Mesothelial cell of epicardium (in vitro differentiated cells): ENCODE measurements around the gene HOXD9. TPM values are rescaled to one million over a fixed set of nuclear protein-coding genes. Genes with fewer than 3 reads are reported as not detected.
A peak's percentile ranks its signal among the peaks of the same experiment; 100 is the strongest.

Experiments used
- DNase-seq, 2 experiments: peaks; one replicate each; pipeline ENCODE4 v3.0.0; 2021; ENCODE audit warnings: low spot score in 2 of 2; ENCODE audit not compliant: unreplicated experiment in 2 of 2
- H3K27ac Mint-ChIP-seq: 2 replicates; pipeline ENCODE4 v1.8.0; 2021; ENCODE audit warnings: mixed read lengths
- H3K27me3 Mint-ChIP-seq: 2 replicates; pipeline ENCODE4 v1.8.0; 2021; ENCODE audit warnings: low read depth, mixed read lengths
- H3K36me3 Mint-ChIP-seq: 2 replicates; pipeline ENCODE4 v1.8.0; 2021; ENCODE audit warnings: mixed read lengths
- H3K4me1 Mint-ChIP-seq: 2 replicates; pipeline ENCODE4 v1.8.0; 2021; ENCODE audit warnings: mixed read lengths
- H3K4me3 Mint-ChIP-seq: 2 replicates; pipeline ENCODE4 v1.8.0; 2021; ENCODE audit warnings: mild to moderate bottlenecking, moderate library complexity, mixed read lengths
- H3K9me3 Mint-ChIP-seq: 2 replicates; pipeline ENCODE4 v1.8.0; 2021; ENCODE audit warnings: mixed read lengths
- total RNA-seq: library from RNA; stranded (reverse); gene quantifications from 3 replicates; pipeline ENCODE4 v1.2.1, GENCODE V29; 2021
- TF ChIP-seq, protein P1 (sequence below): fragments of 200-600 bp; sonication (generic); IDR thresholded peaks from one replicate; pipeline ENCODE4 v1.5.0; 2021; ENCODE audit warnings: antibody characterized with exemption; ENCODE audit not compliant: unreplicated experiment

The HOXD9 gene
- total RNA-seq, 1 donor from 2014 or later = 1.1 TPM

DNA sequence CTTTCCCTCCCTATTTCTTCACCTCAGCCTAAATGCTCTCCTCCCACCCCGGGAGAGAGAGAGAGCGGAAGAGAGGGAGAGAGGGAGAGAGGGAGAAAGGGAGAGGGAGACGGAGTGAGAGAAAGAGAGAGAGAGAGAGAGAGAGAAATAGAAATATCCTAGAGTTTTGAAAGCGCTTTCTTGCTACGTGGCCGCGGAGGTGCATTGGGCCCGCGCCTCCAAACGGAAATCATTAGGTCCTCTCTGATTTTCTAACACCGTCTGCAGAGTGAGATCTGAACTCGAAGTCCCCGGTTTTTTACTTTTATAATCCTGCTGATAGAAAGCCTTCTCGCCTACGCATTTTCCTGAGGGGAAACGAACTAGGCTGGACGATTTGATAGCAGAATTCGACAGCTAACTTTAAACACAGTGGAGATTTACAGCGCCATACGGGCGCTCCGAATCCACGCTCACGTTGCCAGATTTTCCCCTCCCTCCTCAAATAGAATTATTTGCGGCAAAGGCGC is 37.9 kb upstream of the HOXD9 start:
- Mint-ChIP-seq H3K9me3 (no peaks in the 10 kb centered on the region), H3K27ac (no peak overlapping the region), H3K36me3 (no peaks in the 10 kb centered on the region), H3K4me3 (no peak overlapping the region), H3K4me1 (peaks cover 20% of the 10 kb centered on the region), H3K27me3 (peaks cover 98% of the 10 kb centered on the region)
- TF ChIP-seq, protein P1, sequence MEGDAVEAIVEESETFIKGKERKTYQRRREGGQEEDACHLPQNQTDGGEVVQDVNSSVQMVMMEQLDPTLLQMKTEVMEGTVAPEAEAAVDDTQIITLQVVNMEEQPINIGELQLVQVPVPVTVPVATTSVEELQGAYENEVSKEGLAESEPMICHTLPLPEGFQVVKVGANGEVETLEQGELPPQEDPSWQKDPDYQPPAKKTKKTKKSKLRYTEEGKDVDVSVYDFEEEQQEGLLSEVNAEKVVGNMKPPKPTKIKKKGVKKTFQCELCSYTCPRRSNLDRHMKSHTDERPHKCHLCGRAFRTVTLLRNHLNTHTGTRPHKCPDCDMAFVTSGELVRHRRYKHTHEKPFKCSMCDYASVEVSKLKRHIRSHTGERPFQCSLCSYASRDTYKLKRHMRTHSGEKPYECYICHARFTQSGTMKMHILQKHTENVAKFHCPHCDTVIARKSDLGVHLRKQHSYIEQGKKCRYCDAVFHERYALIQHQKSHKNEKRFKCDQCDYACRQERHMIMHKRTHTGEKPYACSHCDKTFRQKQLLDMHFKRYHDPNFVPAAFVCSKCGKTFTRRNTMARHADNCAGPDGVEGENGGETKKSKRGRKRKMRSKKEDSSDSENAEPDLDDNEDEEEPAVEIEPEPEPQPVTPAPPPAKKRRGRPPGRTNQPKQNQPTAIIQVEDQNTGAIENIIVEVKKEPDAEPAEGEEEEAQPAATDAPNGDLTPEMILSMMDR = no peak
- DNase-seq = no peak

DNA sequence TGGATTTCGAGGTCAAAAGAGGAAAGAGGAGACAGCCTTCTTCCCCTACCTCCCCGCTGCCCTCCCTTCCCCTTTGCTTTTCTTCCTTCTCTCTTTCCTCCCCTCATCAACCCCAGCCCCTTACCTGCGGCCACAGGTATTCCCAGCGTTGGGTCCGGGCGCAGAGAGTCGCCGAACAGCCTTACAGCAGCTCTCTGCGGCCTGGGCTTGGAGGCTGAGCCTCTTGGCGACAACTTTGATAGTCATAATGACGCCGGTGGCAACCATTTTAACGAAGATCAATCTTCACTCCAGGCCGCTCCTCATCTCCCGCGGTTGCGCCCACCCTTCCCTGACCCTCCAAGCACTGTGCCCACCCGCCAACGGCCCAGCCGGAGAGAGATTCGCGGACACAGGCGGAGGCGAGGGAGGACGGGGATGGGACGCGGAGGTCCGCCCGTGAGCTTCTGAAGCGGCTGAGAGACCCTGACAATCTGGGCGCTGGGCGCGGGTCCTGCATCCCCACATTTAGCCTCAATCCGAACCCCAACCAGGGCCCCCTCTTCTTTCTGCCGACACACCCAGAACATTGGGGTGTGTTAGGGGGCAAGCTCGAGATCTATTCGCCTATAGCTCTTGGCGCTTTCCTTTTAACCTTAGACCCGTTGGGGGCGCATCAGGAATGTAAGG is 37.3 kb upstream of the HOXD9 start:
- TF ChIP-seq, protein P1 = no peak
- Mint-ChIP-seq H3K36me3 (no peaks in the 10 kb centered on the region), H3K9me3 (no peaks in the 10 kb centered on the region), H3K27ac (no peak overlapping the region), H3K27me3 (peaks cover 100% of the 10 kb centered on the region), H3K4me1 (peaks cover 20% of the 10 kb centered on the region), H3K4me3 (no peak overlapping the region)
- no peak for DNase-seq

DNA sequence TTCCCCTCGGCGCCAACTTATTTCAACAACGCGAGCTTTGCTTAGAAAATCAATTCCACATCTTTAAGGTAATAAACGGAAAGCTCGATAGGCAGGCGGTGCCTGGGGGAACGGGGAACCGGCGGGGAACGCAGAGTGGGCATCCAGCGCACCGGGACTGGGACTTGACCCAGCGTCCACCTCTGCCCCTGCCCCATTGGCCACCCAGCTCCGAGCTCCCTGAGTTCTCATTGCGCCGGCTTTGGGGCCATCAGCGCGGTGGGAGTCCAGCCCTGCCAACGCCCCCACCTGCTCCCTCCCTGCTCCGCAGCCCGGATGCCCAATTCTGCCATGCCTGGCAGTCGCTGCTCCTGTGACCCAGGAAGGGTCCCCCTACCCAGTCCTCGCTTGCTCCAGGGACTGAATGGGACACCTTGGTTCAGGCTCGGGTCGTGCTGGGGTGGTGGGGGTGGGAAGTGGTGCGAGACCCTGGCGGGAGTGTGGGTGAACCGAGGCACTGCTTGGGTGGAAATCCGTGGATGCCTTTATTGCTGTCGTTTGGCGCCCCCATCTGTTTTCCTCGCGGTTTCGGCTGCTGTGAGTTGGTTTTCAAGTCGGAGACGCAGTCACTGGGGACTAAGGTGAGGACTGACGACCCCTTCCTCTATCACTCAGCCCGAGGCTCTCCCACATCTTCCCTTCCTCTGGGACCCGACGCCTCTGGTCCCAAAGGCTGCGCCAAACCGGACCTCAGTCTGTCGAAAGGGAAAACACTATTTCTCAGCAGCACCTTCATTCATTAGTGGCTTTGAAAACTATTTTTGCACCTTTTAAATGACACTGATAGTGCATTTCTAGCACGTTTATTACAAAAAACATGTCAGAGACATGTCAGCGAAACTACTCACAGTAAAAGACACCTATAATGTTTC is 36.4 kb upstream of the HOXD9 start:
- peak in 1 of 2 experiments; percentile 62 for DNase-seq
- H3K9me3 Mint-ChIP-seq = no peaks in the 10 kb centered on the region
- TF ChIP-seq, protein P1 = peak; percentile 46
- peaks cover 17% of the 10 kb centered on the region for H3K4me1 Mint-ChIP-seq
- no peaks in the 10 kb centered on the region for H3K36me3 Mint-ChIP-seq
- H3K27me3 Mint-ChIP-seq = peaks cover 100% of the 10 kb centered on the region
- no peak overlapping the region for H3K27ac Mint-ChIP-seq
- H3K4me3 Mint-ChIP-seq = no peak overlapping the region

DNA sequence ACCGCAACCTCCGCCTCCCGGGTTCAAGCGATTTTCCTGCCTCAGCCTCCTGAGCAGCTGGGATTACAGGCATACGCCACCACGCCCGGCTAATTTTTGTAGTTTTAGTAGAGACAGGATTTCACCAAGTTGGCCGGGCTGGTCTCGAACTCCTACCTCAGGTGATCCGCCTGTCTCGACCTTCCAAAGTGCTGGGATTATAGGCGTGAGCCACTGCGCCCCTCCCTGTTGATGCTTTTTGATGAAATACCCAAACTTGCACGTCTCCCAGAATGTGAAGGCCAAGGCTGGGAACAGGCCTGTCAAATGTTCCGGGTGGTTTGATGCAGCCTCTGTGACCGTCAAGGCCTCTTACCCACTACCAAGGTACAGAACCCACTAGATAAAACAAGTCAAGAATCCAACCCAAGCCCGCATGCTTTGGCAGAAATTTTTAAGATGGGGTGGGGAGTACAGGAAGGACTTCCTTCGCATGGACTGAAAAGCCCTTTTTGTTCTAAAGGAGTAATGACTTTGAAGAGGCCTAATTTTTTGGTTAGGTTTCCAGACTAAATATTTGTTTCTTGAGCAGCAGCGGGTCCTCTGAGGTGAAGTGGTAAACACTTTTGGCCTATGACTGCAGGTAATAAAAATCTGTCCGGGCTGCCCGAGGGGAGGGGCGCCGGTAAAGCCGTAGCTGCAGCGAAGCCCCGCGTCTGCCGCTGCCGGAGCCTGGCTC is 35.0 kb upstream of the HOXD9 start:
- Mint-ChIP-seq H3K9me3 (no peaks in the 10 kb centered on the region), H3K27me3 (peaks cover 98% of the 10 kb centered on the region), H3K4me3 (peak overlapping the region; percentile 83), H3K4me1 (peaks cover 22% of the 10 kb centered on the region), H3K27ac (no peak overlapping the region), H3K36me3 (no peaks in the 10 kb centered on the region)
- TF ChIP-seq, protein P1 = no peak
- DNase-seq = no peak
